ENCODE data around the gene BACE2. TPM values are rescaled to one million over a fixed set of nuclear protein-coding genes. Genes with fewer than 3 reads are reported as not detected.

Gene BACE2
- total and polyA plus RNA-seq, 2 of the 13 experiments (the other 11 are each of a cell fraction or from before 2014, with no cell fraction given): 0.07 to 0.11 TPM

GRCh38 chr21:41160036-41160435 lies 7.9 kb upstream of the BACE2 start:
- H4K20me1 ChIP-seq (ENCODE audit: insufficient read depth, low read length): no peaks in the 10 kb centered on the region
- peaks cover 0 to 16% of the 10 kb centered on the region in 2 experiments; a peak in 2 of 5 replicates for H3K27me3 ChIP-seq (ENCODE audit: control insufficient read depth in 1 of 2, insufficient read depth in 2 of 2, low read length in 2 of 2)
- ChIA-PET POLR2A (no interaction called here), CTCF (ENCODE audit: low intra/inter-chr PET ratio, low total read pairs) (no interaction called here)
- no peak for FAIRE-seq
- no peaks in the 10 kb centered on the region for H3K36me3 ChIP-seq (replicated peaks in 1 of 2; ENCODE audit: control insufficient read depth in 1 of 2, insufficient read depth in 2 of 2, low read length in 2 of 2)
- no peak overlapping the region for H3K27ac ChIP-seq (ENCODE audit: extremely low read length, insufficient read depth, low read length)
- peaks cover 8% of the 10 kb centered on the region for H3K9me3 ChIP-seq (ENCODE audit: low read length)
- in situ Hi-C loops (cut with HindIII; ENCODE audit: extremely low pct_ligation_motif_present, low pct_unique_long_range_greater_than_20kb): no loop called here
- intact Hi-C loops (cut with micrococcal nuclease; ENCODE audit: unreplicated experiment): no loop called here
- no peak overlapping the region for H3K4me2 ChIP-seq (ENCODE audit: low read depth, low read length)
- DNase-seq (ENCODE audit: low spot score): no peak
- no peak for ATAC-seq
- H2AFZ ChIP-seq (ENCODE audit: low read length): no peak overlapping the region
- no peaks in the 10 kb centered on the region for H3K79me2 ChIP-seq (ENCODE audit: insufficient read depth, low read length)
- BruUV-seq (replicated peaks): no TSS peak
- 65% methylated on average over 5 of the region's 5 CpGs for WGBS (ENCODE audit: low lambda C conversion rate)
- no peak overlapping the region for H3K9ac ChIP-seq (ENCODE audit: insufficient read depth, low read depth, low read length)
- no peak overlapping the region for H3K4me3 ChIP-seq (replicated peaks in 1 of 3; ENCODE audit: insufficient read depth in 1 of 3, low read depth in 2 of 3, low read length in 3 of 3)
- no peaks in the 10 kb centered on the region for H3K4me1 ChIP-seq (ENCODE audit: insufficient read depth, low read length)
- TF ChIP-seq E2F5 (CRISPR knock-in tag; conservative IDR thresholded peaks at IDR 0.05) (no peak), EP300 (IDR thresholded peaks at IDR 0.05; ENCODE audit: low read depth in 2 of 2, low read length in 2 of 2) (no peak), EP300 (CRISPR knock-in tag; IDR thresholded peaks at IDR 0.05; ENCODE audit: borderline replicate concordance) (no peak), PCBP1 (IDR thresholded peaks at IDR 0.05; ENCODE audit: borderline replicate concordance, low read depth, low read length) (no peak), HMGXB4 (CRISPR knock-in tag; IDR thresholded peaks at IDR 0.05; ENCODE audit: borderline replicate concordance in 1 of 2, low read depth in 1 of 2) (no peak), CEBPZ (IDR thresholded peaks at IDR 0.05; ENCODE audit: low read length) (no peak), ZNF574 (CRISPR knock-in tag; IDR thresholded peaks at IDR 0.05) (no peak), FOXJ3 (CRISPR knock-in tag; IDR thresholded peaks at IDR 0.05; ENCODE audit: borderline replicate concordance) (no peak), GABPA (IDR thresholded peaks at IDR 0.05; ENCODE audit: low read depth, low read length) (no peak), GABPA (CRISPR knock-in tag; IDR thresholded peaks at IDR 0.05; ENCODE audit: low read depth) (no peak), JUND (CRISPR knock-in tag; IDR thresholded peaks at IDR 0.05) (no peak), POGZ (CRISPR knock-in tag; IDR thresholded peaks at IDR 0.05) (no peak), ISL2 (CRISPR knock-in tag; IDR thresholded peaks at IDR 0.05) (no peak)
- TF ChIP-seq, protein P1, sequence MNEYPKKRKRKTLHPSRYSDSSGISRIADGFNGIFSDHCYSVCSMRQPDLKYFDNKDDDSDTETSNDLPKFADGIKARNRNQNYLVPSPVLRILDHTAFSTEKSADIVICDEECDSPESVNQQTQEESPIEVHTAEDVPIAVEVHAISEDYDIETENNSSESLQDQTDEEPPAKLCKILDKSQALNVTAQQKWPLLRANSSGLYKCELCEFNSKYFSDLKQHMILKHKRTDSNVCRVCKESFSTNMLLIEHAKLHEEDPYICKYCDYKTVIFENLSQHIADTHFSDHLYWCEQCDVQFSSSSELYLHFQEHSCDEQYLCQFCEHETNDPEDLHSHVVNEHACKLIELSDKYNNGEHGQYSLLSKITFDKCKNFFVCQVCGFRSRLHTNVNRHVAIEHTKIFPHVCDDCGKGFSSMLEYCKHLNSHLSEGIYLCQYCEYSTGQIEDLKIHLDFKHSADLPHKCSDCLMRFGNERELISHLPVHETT (CRISPR knock-in tag; conservative IDR thresholded peaks at IDR 0.05): no peak
